ENCODE results near the gene DNM3. TPM values are rescaled to one million over a fixed set of nuclear protein-coding genes. Genes with fewer than 3 reads are reported as not detected.

DNM3 gene
- total and polyA plus RNA-seq, 2 donors (not counting 1 experiment from before 2014, with no cell fraction given), result 1.0 to 1.3 TPM

- CTCF ChIA-PET, result interaction anchor here (1.0 kb wide), 1 partner anchor 12 kb away, joined by 3 read pairs; no protein-coding TSS in a partner anchor
- Mint-ChIP-seq H3K4me1 (peaks cover 13% of the 10 kb centered on the region), H3K27ac (no peak overlapping the region), H3K27me3 (no peaks in the 10 kb centered on the region), H3K4me3 (no peak overlapping the region), H3K9me3 (ENCODE audit: insufficient read depth) (no peaks in the 10 kb centered on the region)
- Histone ChIP-seq H3K9ac (ENCODE audit: low read length) (no peak overlapping the region), H3K4me3 (ENCODE audit: control extremely low read depth in 1 of 5, extremely low read depth in 1 of 5, insufficient read depth in 1 of 5, low read depth in 2 of 5, low read length in 4 of 5) (no peak overlapping the region), H3K27me3 (replicated peaks in 1 of 4; ENCODE audit: control extremely low read depth in 1 of 4, control insufficient read depth in 3 of 4, insufficient read depth in 4 of 4, low read length in 3 of 4) (no peaks in the 10 kb centered on the region), H3K79me2 (ENCODE audit: control insufficient read depth, insufficient read depth, low read length) (no peaks in the 10 kb centered on the region), H3K36me3 (replicated peaks in 1 of 2; ENCODE audit: control extremely low read depth in 1 of 2, control insufficient read depth in 1 of 2, extremely low read depth in 1 of 2, insufficient read depth in 2 of 2, low read length in 1 of 2) (no peaks in the 10 kb centered on the region), H2AFZ (ENCODE audit: insufficient read depth, low read depth, low read length, poor library complexity, severe bottlenecking) (no peak overlapping the region), H3K9me3 (ENCODE audit: control extremely low read depth in 1 of 3, control insufficient read depth in 2 of 3, insufficient read depth in 1 of 3, low read length in 2 of 3) (no peaks in the 10 kb centered on the region), H3K4me2 (replicated peaks; ENCODE audit: low read depth, low read length, poor library complexity, severe bottlenecking) (no peak overlapping the region), H3K4me1 (ENCODE audit: control insufficient read depth in 2 of 2, insufficient read depth in 2 of 2, low read length in 2 of 2) (peaks cover 4 to 12% of the 10 kb centered on the region in 2 donors), H3K27ac (ENCODE audit: low read length in 2 of 2) (no peak overlapping the region), H4K20me1 (ENCODE audit: control insufficient read depth, insufficient read depth, low read length, poor library complexity, severe bottlenecking) (no peaks in the 10 kb centered on the region)
- TF ChIP-seq CTCF (IDR thresholded peaks at IDR 0.05), result no peak
- no peak for TF ChIP-seq EZH2 (IDR thresholded peaks at IDR 0.05; ENCODE audit: borderline replicate concordance, insufficient read depth, low read depth, low read length, poor library complexity, severe bottlenecking)
- intact Hi-C loops (cut with micrococcal nuclease), result no loop called here
- no peak for ATAC-seq (ENCODE audit: low read depth)
- WGBS (ENCODE audit: insufficient coverage), result no CpG with 5 or more reads among the region's 3 CpGs
- POLR2A ChIA-PET, result no interaction called here
- no peak for DNase-seq
These were observed 281.1 kb downstream of the DNM3 start for GRCh38 chr1:172122381-172122780.

GRCh38 chr1:172125250-172125649 lies 284.0 kb downstream of the DNM3 start:
- no peak overlapping the region for H2AFZ ChIP-seq (ENCODE audit: insufficient read depth, low read depth, low read length, poor library complexity, severe bottlenecking)
- H3K4me3 ChIP-seq (ENCODE audit: control extremely low read depth in 1 of 5, extremely low read depth in 1 of 5, insufficient read depth in 1 of 5, low read depth in 2 of 5, low read length in 4 of 5), result no peak overlapping the region
- no peaks in the 10 kb centered on the region for H3K36me3 ChIP-seq (replicated peaks in 1 of 2; ENCODE audit: control extremely low read depth in 1 of 2, control insufficient read depth in 1 of 2, extremely low read depth in 1 of 2, insufficient read depth in 2 of 2, low read length in 1 of 2)
- intact Hi-C loops (cut with micrococcal nuclease), result no loop called here
- Mint-ChIP-seq H3K27me3 (no peaks in the 10 kb centered on the region), H3K27ac (no peak overlapping the region), H3K4me1 (no peaks in the 10 kb centered on the region), H3K9me3 (ENCODE audit: insufficient read depth) (no peaks in the 10 kb centered on the region), H3K4me3 (no peak overlapping the region)
- H3K4me2 ChIP-seq (replicated peaks; ENCODE audit: low read depth, low read length, poor library complexity, severe bottlenecking), result no peak overlapping the region
- H3K9ac ChIP-seq (ENCODE audit: low read length), result no peak overlapping the region
- DNase-seq (no peak), ATAC-seq (ENCODE audit: low read depth) (no peak)
- no peaks in the 10 kb centered on the region for H3K4me1 ChIP-seq (ENCODE audit: control insufficient read depth in 2 of 2, insufficient read depth in 2 of 2, low read length in 2 of 2)
- ChIA-PET CTCF (no interaction called here), POLR2A (no interaction called here)
- no peaks in the 10 kb centered on the region for H3K79me2 ChIP-seq (ENCODE audit: control insufficient read depth, insufficient read depth, low read length)
- H3K27me3 ChIP-seq (replicated peaks in 1 of 4; ENCODE audit: control extremely low read depth in 1 of 4, control insufficient read depth in 3 of 4, insufficient read depth in 4 of 4, low read length in 3 of 4), result no peaks in the 10 kb centered on the region
- no peaks in the 10 kb centered on the region for H3K9me3 ChIP-seq (ENCODE audit: control extremely low read depth in 1 of 3, control insufficient read depth in 2 of 3, insufficient read depth in 1 of 3, low read length in 2 of 3)
- H3K27ac ChIP-seq (ENCODE audit: low read length in 2 of 2), result no peak overlapping the region
- no peaks in the 10 kb centered on the region for H4K20me1 ChIP-seq (ENCODE audit: control insufficient read depth, insufficient read depth, low read length, poor library complexity, severe bottlenecking)
- WGBS (ENCODE audit: insufficient coverage), result 83% methylated on average over 2 of the region's 2 CpGs
- TF ChIP-seq CTCF (IDR thresholded peaks at IDR 0.05), result no peak
- TF ChIP-seq EZH2 (IDR thresholded peaks at IDR 0.05; ENCODE audit: borderline replicate concordance, insufficient read depth, low read depth, low read length, poor library complexity, severe bottlenecking), result no peak
